HG03457 (cell line): ENCODE results near the gene NINL.

ENCODE experiments used
- ATAC-seq: cut with Tn5 transposase; IDR thresholded peaks from one replicate; pipeline ENCODE4 v1.9.1; 2021; ENCODE audit warnings: moderate number of reproducible peaks; ENCODE audit not compliant: unreplicated experiment

Gene NINL

DNA sequence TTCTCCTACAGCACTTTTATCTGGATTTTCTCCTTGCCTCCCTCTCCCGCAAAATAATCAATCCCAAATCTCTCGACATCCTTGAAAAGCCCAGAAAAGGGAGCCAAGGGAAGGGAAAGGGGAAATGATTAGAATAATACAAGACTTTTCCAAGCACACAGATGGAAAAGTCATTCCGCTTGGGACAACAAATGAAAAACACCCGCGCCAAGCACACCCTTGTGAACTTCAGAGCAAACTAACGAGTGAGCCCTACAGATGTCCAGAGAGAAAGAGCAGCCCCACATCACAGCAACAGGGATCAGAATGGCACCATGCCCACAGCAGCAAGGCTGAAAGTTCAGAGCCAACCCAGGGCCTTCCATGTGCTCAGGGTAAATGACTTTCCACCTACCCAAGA is 49.6 kb downstream of the NINL start:
- no peak for ATAC-seq

DNA sequence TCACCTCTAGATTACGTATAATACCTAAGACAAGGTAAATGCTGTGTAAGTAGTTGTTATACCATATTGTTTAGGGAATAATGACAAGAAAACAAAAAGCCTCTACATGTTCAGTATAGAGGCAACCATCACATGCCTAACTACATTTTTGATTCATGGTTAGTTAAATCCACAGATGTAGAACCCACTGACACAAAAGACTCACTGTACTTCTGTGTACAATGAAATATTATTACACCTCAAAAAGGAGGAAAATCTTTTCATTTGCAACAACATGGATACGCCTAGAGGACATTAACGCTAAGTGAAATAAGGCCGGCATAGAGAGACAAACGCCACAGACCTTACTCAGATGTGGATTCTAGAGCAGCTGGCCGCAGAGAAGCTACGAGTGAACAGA is 50.5 kb downstream of the NINL start:
- ATAC-seq = no peak

DNA sequence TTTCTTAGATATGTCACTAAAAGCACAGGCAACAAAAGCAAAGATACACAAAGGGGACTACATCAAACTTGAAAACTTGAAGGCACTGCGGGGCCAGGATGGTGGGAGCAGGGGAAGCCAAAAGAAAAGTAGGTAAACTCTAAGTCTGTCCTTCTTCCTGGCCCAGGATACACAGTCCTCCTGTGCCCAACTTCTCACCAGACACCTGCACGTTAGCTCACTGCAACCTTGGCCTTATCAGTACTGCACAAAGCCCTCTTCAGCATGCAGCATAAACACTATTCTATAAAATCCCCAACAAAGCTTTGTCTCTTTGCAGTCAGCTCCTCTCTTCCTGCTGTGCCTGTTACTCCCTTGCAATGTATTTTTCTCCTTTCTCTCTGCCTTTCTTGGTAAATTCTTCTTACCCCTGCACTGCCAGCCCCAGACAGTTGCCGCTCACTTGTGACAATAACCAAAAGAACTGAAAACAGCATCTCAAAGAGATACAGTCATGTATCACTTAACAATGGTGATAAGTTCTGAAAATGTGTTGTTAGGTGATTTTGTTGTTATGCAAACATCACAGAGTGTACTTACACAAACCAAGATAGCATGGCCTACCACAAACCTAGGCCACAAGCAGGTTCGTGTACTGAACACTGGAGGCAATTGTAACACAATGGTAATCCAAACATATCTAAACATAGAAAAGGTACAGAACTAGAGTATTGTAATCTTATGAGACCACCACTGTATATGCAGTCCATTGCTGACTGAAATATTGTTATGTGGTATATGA is 51.2 kb downstream of the NINL start:
- no peak for ATAC-seq

DNA sequence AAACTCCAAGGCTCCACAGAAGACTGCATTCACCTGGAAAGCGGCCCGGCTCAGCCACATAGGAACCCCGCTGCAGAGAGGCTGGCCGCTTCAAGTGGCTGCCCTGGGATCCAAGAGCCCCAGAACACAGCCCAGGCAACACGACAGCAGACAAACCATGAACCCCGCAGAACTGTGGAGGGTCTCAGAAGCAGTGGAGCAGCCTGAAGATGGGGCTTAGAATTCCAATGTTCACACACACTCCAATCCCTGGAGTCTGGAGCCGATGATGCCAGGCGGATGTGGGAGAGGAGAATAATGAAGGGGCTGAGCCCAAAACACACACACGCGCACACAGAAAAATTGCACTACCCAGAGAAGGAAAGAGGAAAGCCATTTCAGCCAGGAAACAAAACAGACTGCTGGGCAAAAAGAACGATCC is 52.4 kb downstream of the NINL start:
- ATAC-seq = no peak

DNA sequence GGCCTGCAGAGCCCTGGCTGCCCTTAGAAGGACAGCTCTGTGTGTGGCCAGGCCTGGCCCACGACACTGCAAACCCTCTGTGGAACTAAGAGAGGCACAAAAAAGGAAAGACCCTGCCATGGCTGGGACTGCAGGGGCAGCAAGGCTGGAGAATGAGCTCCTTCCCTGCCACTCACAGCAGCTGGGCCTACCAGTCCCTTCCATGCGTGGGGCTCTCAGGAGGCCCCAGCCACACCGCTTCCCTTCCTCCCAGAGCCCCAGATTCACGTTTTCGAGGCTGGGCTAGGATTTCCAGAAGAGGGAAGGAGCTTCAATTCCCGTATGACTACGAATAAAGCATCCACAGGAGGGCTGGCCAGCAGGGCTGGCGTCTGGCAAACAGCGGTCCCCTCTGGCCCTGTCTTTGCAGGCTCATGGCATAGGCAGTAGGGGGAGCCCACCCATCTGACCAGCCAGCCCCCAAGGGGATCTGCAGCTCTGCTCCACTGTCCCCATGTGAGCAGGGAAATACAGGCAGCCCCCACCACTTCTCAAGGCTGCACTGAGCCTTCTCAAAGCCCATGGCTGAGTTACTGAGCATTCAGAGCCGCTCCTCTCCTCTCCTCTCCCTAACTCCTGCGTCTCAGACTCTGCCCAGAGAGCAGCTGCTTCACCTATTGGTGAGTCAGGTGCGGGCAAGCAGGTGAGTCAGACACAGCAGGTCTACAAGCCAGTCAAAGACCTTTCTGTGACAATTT is 53.1 kb downstream of the NINL start:
- ATAC-seq = no peak

DNA sequence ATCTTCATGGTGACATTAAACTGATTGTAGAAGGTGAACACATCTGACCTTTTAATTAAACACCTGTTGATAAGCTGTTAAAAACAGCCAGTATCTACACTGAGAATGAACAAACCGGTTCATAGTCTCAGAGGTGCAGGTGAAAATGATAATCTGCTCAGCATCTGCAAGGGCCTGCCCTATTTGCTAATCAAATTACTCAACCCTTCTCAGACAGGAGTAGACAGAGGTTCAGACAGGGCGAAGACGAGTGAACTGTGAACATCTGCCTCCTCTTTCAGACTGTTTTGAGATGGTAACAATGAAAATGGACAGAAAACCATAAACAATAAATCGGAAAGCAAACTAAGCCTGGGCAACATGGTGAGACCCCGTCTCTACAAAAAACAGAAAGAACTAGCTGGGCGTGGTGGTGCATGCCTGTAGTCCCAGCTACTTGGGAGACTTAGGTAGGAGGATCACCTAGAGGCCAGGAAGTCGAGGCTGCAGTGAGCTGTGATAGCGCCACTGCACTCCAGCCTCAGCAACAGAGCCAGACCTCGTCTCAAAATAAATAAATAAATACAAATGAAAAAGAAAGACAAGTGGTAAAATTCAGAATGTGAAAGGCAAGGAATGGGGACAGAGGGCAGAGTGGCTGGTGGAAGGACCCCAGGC is 55.9 kb downstream of the NINL start:
- no peak for ATAC-seq

DNA sequence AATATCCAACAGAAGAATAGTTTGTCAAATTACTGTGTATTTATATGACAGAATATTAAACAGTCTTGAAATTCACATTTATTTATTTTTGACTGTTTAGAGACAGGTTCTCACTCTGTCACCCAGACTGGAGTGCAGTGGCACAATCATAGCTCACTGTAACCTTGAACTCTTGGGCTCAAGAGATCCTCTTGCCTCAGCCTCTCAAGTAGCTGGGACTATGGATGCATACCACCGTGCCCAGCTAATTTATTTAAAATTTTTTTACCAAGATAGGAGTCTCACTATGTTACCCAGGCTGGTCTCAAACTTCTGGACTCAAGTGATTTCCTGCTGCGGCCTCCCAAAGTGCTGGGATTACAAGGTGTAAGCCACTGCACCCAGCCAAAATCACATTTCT is 57.4 kb downstream of the NINL start:
- ATAC-seq = no peak

DNA sequence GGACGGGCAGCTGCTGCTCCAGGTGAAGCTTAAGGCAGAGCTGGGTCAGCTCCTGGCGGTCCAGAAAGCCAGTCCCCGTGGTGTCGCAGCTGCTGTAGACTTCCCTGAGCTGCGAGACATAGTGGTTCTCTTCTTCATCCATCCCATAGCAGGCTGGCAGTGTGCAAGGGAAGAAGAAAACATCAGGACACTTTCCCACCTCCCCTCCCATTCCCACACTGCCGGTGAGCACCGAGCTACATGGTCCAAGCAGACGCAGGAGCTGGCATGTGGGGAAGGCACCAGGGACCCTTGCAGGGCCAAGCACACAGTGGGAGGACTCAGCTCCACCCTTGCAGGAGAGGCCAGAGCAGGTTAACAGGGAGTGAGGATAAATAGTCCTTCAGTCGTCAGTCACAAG is 58.9 kb downstream of the NINL start:
- no peak for ATAC-seq

DNA sequence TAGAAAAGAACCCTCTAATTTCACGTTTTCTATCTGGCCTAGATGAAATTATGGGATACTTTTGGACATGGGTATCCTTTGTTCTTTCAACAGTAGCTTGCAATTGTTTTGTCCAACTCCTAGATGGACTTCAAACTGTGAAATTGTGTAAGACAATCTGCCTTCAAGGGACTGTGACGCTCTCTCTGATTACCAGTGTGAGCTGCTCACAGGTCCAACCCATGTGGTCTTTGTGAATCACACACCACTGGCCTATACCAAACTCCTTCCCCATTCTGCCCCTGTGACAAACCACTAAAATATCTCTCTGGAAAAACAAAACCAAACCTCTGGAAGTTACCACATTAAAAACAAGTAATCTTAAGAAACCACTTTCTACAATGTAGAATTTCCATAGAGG is 59.5 kb downstream of the NINL start:
- ATAC-seq = no peak

DNA sequence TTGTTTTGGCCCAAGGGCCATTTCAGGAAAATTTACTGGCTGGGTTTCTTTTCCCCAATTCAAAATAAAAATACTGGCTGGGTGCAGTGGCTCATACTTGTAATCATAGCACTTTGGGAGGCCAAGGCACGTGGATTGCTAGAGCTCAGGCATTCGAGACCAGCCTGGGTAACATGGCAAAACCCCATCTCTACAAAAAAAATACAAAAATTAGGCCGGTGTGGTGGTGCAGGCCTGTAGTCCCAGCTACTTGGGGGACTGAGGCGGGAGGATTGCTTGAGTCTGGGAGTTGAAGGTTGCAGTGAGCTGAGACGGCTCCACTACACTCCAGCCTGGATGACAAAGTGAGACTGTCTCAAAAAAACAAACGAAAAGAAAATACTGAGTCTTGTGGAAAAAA is 60.0 kb downstream of the NINL start:
- ATAC-seq = no peak

DNA sequence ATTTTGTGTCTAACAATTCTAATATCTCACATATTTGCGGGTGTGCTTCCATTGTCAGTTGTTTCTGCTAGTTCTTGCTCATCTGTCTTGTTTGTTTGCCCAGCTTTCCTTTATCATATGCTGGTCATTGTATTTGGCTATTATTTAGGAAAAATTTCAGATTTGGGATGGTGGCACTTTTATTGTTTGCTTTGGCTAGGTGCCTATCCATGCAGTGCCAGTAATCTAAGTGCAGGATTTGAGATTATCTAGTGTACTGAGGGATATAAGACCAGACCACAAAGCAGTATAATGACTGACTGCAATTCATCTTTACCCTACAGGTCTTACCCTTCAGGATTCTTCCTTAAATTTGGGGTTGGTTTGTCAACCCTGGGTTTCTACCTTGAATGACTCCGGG is 63.9 kb downstream of the NINL start:
- no peak for ATAC-seq

DNA sequence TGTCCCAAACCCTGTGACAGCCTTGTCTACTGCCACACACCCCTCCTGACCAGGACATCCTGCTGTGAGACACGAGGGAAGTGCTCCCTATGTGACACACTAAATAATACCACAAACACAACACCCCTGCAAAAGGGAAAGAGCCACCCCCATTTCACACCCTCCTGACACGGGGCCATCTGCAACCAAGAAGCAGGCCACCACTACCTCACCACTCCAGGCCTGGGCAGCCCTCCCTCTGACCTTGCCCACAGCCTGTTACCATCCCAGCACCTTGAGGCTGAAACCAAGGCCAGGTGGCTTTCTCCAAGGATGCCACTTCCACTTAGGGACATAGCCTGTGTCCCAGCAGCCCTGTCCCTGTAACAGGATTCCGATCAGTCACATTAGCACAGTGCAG is 68.2 kb downstream of the NINL start:
- no peak for ATAC-seq

DNA sequence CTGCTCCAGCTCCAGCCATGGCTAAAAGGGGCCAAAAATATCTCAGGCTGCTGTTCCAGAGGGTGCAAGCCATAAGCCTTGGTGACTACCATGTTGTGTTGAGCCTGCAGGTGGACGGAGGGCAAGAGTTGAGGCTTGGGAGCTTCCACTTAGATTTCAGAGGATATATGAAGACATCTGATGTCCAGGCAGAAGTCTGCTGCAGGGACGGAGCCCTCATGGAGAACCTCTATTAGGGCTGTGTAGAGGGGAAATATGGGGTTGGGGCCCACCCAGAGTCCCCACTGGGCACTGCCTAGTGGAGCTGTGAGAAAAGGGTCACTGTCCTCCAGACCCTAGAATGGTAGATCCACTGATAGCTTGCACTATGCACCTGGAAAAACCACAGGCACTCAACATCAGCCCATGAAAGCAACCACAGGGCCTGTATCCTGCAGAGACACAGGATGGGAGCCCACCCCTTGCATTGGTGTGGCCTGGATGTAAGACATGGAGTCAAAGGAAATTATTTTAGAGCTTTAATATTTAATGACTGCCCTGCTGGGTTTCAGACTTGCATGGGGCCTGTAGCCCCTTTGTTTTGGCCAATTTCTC is 70.5 kb downstream of the NINL start:
- ATAC-seq = no peak

DNA sequence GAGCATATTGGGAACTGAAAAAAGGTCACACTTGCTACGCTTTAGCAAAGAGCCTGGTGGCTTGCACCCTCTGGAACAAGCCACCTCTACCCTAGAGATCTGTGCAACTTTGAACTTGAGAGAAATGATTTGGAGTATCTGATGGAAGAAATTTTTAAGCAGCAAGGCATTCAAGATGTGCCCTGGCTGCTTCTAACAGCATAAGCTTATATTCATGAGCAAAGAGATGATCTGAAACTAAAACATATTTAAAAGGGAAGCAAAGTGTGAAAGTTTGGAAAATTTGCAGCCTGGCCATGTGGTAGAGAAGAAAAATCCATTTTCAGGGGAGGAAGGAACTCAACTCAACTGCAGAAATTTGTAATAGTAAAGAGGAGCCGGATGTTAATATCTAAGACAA is 71.1 kb downstream of the NINL start:
- ATAC-seq = no peak

DNA sequence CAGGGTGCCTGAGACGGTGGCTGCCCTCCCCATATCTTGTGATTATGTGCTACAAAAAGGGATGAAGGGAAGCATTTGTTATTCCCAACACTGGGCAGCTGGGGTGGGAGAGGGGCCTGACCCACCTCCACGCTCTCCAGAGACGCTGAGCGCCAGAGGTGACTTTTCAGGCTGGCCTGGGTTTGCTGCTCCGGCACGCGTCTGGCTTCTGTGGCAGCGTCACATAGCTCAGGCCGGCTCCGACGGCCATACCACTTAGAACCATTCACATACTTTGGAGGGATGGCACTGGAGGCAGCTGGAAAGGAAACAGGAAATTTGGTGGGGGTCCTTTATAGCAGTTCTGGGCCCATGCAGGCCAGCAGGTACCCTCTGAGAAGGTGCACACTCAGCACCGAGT is 72.6 kb downstream of the NINL start:
- ATAC-seq = no peak

DNA sequence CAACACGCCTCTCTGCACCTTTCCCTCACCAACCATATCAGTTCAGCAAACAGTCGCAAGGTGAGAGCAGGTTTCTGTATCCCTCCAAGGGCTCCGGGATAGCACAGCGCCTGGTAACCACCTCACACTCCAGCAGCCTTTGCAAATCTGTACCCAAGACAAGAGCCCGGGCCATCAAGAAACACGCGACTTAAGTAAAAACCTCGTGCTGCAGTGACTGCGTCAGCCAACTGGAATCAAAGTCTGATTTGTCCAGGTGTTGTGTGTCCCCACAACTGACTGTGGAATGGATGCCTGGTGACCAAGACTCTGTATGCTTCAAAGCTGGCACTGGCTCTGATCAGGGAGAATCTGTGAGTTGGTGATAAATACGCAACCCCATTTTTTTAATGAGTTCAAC is 74.1 kb downstream of the NINL start:
- no peak for ATAC-seq

DNA sequence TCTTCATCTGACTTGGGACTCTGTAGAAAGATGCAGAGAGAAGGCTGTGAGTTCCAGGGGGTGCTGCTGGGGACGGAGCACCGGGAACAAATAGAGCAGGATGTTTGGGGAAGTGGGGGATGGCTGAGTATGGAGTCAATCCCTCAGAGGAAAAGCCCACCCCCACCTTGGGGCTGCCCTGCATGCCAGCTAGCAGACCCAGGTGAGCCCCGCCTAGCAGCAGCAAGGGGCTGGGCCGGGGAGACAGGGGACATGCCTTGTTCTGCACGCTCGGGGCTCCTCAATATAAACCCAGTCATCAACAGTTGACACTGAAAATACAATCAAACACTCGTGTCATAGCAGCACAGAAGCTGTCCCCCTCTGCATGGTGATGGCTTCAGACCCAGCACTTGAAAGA is 74.6 kb downstream of the NINL start:
- no peak for ATAC-seq

DNA sequence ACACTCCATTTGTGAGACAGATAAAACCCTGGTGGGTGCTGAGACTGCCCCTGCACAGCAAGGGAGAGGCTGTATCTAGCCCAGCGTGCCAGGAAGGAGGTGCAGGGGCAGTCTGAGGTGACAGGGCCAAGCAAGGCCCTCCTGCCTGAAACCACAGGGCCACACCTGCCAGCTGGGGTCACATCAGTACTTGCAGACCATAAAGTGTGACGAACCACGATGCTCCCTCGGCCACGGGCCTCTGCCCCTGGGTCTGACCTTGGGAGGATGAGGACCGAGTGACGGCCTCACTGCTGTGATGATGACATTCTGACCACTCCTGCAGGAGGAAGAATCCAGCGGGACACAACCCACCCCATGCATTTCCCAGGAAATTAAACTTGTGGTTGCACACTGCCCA is 75.1 kb downstream of the NINL start:
- ATAC-seq = no peak

DNA sequence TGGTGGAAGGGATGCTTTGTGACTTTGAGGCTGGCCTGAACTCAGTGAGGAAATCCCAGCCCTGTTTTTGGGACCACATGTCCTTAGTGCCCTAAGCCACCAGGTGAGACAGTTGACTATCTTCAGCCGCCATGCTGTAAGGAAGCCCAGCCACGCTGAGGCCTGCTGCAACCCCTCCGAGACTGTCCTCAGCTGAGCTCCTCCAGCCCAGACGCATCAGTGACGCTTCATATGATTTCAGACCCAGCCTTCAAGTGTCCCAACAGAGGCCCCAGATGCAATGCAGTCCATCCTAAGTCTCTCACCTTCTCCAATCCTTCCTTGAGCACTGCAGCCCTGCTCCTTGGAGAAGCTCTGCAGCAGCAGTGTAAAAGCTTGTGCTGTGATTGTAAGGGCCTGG is 76.2 kb downstream of the NINL start:
- ATAC-seq = no peak

DNA sequence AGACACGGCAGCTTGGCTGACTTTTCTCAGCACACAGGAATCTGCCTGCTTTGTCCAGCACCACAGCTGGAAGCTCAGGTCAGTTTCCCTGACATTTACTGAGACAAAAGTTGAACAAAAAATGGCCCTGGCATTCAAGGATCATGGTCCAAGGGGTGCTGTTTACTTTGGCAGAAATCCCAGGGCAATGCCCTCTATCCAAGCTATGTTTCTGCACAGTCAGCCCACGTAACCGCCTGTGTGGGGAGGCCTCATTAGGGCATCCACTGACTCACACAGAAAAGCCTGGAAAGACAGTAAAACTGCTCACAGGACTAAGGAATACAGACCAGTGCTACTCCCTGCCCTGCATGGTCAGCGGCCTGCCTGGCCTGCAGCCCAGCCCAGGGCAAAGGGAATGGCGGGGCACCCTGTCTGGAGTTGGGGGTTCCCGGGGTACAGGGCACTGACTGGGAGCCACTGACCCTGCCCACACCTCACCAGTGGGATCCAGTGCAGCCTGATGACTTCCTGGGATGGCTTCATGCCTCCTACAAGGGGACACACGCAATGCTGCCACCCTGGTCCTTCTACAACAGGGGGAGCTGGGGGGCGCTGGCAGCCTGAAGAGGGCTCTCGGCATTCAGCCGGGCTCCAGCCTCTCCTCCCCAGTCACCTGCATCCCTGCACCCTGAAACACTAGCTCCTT is 77.1 kb downstream of the NINL start:
- ATAC-seq = no peak

DNA sequence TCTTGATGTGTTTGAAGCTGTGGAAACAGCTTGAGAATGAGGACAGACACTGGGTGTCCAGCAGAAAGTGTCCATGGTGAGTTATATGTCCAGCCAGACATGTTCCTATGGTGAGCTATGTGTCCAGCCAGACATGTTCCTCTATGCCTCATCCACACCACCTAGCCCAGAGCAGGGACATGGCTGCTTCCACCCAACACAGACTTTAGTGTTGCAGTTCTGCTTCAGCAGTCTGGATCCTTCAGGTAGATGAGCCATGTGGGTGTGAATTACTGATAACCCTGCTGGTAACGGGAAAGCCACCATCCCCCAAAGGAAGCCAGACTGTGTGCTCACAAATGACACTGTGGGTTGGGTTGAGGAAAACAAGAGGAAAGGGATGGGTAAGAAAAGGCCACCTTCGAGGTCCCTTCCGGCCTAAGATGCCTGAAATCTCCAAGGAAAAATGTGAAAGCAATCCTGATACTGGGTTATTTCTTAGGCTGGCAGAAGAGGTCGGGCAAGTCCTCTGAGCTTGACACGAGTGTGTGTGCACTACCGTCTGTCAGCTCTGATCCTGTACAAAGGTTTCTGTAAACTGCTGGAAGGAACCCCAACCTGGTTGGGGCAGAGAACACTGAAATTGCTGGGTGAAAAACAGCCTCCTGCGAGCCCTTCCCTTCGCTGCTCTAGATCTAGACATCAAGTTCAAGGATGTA is 77.8 kb downstream of the NINL start:
- ATAC-seq = no peak
